ENCODE data around the gene C3.

GRCh38 chr19:6731822-6732221, 11.4 kb upstream of the C3 start:
- TF ChIP-seq CTCF (conservative IDR thresholded peaks at IDR 0.05; ENCODE audit: low read depth in 2 of 2) (no peak), REST (IDR thresholded peaks at IDR 0.05; ENCODE audit: unreplicated experiment) (no peak), EZH2 (IDR thresholded peaks at IDR 0.05; ENCODE audit: low read depth, unreplicated experiment) (no peak), ZNF331 (CRISPR knock-in tag; IDR thresholded peaks at IDR 0.05; ENCODE audit: low read depth) (no peak), EZH2phosphoT487 (IDR thresholded peaks at IDR 0.05; ENCODE audit: unreplicated experiment) (no peak), POLR2AphosphoS5 (IDR thresholded peaks at IDR 0.05; ENCODE audit: low read depth) (no peak), CREB1 (CRISPR knock-in tag; IDR thresholded peaks at IDR 0.05; ENCODE audit: low read depth) (no peak), STAT1 (IDR thresholded peaks at IDR 0.05; ENCODE audit: unreplicated experiment) (no peak), JUNB (IDR thresholded peaks at IDR 0.05; ENCODE audit: unreplicated experiment) (no peak)

Data from GM23338 (cell line).